Colonic mucosa (tissue), 4 donors: ENCODE results near the gene POLDIP2. TPM values are rescaled to one million over a fixed set of nuclear protein-coding genes. Genes with fewer than 3 reads are reported as not detected.

Experiments
- DNase-seq: peaks from one replicate; pipeline ENCODE4 v3.0.0-alpha.2; 2020
- H3K27ac ChIP-seq: fragments of 200-600 bp; one replicate; pipeline ENCODE4 v1.8.0; 2021
- H3K27me3 ChIP-seq: fragments of 200-600 bp; one replicate; pipeline ENCODE4 v1.8.0; 2021
- H3K36me3 ChIP-seq: fragments of 200-600 bp; one replicate; pipeline ENCODE4 v1.8.0; 2021
- H3K4me1 ChIP-seq: fragments of 200-600 bp; one replicate; pipeline ENCODE4 v1.8.0; 2021; ENCODE audit warnings: mild to moderate bottlenecking
- H3K4me3 ChIP-seq: fragments of 200-600 bp; one replicate; pipeline ENCODE4 v1.8.0; 2021
- H3K9ac ChIP-seq, 2 donors: one replicate each; pipeline ENCODE4 v1.7.0; 2013; ENCODE audit warnings: control low read depth in 2 of 2, low read depth in 2 of 2, low read length in 2 of 2
- H3K9me3 ChIP-seq: fragments of 200-600 bp; one replicate; pipeline ENCODE4 v1.8.0; 2021
- intact Hi-C: fragments of 100-400 bp; cut with DNase I; formaldehyde crosslinking; loops from one replicate; pipeline ENCODE4 v1.14.1; 2022
- total RNA-seq, 2 donors: library from RNA; stranded (reverse); fragmentation: NEBNext Ultra II Directional in 1 of 2; extraction: Animal tissue kit (Norgen Biotek cat#: 25700) in 1 of 2; gene quantifications; one replicate each; pipeline ENCODE4 v1.2.1, GENCODE V29; 2021
- TF ChIP-seq, protein P1 (sequence below): fragments of 200-600 bp; IDR thresholded peaks from one replicate; pipeline ENCODE4 v1.8.0; 2022; ENCODE audit warnings: antibody characterized with exemption, mild to moderate bottlenecking
- donor health status: healthy.
- donor health status: DM: no; HTN: no; CAD: no.
- donor health status: DM: no; HTN: no; CAD: no.

POLDIP2 gene
- total RNA-seq, 2 donors from 2014 or later: 80.3 to 132 TPM

DNA sequence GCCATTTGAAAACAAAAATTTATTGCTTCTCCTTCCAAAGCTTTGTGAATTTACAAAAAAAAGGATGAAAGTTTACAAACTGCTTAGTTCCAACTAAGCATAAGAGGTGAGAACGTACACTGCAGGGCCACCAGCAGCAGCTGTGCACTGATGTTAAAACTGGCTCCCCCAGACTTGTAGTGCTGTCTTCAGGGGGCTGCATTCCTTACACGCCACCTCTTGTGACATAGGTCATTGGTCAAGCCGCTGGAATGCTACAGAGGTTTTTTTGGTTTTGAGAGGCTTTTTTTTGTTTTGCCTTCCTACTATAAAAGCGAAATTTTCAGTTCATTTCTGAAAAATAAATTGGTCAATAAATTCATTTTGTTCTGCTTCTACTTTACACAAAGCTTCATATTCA, 29.0 kb downstream of the POLDIP2 start:
- no peaks in the 10 kb centered on the region for H3K36me3 ChIP-seq
- no peak for DNase-seq
- TF ChIP-seq, protein P1, sequence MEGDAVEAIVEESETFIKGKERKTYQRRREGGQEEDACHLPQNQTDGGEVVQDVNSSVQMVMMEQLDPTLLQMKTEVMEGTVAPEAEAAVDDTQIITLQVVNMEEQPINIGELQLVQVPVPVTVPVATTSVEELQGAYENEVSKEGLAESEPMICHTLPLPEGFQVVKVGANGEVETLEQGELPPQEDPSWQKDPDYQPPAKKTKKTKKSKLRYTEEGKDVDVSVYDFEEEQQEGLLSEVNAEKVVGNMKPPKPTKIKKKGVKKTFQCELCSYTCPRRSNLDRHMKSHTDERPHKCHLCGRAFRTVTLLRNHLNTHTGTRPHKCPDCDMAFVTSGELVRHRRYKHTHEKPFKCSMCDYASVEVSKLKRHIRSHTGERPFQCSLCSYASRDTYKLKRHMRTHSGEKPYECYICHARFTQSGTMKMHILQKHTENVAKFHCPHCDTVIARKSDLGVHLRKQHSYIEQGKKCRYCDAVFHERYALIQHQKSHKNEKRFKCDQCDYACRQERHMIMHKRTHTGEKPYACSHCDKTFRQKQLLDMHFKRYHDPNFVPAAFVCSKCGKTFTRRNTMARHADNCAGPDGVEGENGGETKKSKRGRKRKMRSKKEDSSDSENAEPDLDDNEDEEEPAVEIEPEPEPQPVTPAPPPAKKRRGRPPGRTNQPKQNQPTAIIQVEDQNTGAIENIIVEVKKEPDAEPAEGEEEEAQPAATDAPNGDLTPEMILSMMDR: no peak

DNA sequence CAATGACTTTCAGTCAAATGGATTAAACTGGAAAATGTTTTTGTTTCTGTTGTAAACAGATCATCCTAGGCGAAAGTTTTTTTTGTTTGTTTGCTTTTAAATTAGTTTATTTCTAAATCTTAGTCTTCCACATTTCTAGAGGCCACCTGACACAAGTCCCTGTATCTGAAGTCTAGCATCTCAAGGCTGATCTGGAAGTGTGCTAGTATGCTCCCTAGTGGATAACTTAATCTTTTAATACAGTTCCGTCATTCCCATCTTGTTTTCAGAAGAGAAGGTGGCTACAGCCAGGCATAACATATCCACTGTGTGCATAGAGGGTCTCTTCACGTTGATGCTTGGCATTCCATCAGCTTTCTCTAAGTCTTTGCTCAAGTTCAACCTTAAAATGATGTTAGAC, 29.6 kb downstream of the POLDIP2 start:
- no peaks in the 10 kb centered on the region for H3K36me3 ChIP-seq
- no peak for DNase-seq
- H3K27ac ChIP-seq: no peak overlapping the region
- H3K9me3 ChIP-seq: no peaks in the 10 kb centered on the region
- no peak overlapping the region for H3K9ac ChIP-seq
- H3K27me3 ChIP-seq: no peaks in the 10 kb centered on the region
- TF ChIP-seq, protein P1: no peak
- intact Hi-C loops: no loop called here
- H3K4me1 ChIP-seq: no peaks in the 10 kb centered on the region
- H3K4me3 ChIP-seq: no peak overlapping the region

More for the DNA sequence above, 29.0 kb downstream of the POLDIP2 start:
- Histone ChIP-seq H3K9ac (no peak overlapping the region), H3K27ac (no peak overlapping the region), H3K4me3 (no peak overlapping the region), H3K9me3 (no peaks in the 10 kb centered on the region), H3K27me3 (no peaks in the 10 kb centered on the region), H3K4me1 (no peaks in the 10 kb centered on the region)
- intact Hi-C loops: no loop called here

DNA sequence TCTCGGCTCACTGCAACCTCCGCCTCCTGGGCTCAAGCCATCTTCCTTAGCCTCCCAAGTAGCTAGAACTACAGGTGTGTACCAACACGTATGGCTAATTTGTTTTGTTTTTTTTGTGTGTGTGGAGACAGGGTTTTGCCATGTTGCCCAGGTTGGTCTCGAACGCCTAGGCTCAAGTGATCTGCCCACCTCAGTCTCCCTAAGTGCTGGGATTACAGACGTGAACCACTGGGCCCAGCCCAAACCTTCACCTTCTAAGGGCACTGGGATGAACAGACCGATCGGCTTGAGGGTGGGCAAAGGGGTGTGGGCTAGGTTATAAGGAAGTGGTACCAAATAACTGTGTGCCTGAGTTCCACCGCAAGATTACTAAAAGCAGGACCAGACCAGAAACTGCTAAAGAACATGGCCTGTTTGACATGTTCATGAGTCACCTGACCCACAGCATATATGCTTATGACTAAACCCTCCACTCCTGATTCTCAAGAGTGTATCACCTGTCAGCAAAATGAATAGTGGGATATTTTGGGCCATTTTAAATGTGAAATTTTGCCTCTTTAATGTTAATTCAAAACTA, 30.2 kb downstream of the POLDIP2 start:
- TF ChIP-seq, protein P1: no peak
- DNase-seq: no peak
- Histone ChIP-seq H3K9ac (no peak overlapping the region), H3K4me3 (no peak overlapping the region), H3K4me1 (no peaks in the 10 kb centered on the region), H3K27ac (no peak overlapping the region), H3K36me3 (no peaks in the 10 kb centered on the region), H3K9me3 (no peaks in the 10 kb centered on the region), H3K27me3 (no peaks in the 10 kb centered on the region)
- intact Hi-C loops: no loop called here

DNA sequence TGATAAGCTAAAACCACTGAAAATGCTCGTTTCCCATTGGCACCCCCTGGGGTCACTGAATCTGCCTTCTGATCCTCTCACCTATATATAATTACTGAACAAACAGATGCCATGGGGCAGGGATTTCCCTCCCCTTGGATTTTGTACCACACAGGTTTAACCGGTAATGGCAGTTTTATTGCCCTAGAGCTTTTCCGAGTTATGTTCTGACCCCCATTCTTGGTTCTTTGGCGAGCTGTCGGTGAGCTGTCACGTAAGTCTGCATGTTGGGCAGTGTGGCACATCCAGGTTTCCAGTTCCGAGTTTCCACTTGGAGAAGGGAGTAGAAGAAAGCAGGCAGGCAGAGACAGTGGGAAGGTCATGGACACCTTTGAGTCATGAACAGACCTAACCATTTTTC, 31.2 kb downstream of the POLDIP2 start:
- Histone ChIP-seq H3K27me3 (no peaks in the 10 kb centered on the region), H3K4me1 (no peaks in the 10 kb centered on the region), H3K36me3 (no peaks in the 10 kb centered on the region), H3K4me3 (no peak overlapping the region), H3K9ac (no peak overlapping the region), H3K27ac (no peak overlapping the region), H3K9me3 (no peaks in the 10 kb centered on the region)
- DNase-seq: no peak
- intact Hi-C loops: no loop called here
- TF ChIP-seq, protein P1: no peak

DNA sequence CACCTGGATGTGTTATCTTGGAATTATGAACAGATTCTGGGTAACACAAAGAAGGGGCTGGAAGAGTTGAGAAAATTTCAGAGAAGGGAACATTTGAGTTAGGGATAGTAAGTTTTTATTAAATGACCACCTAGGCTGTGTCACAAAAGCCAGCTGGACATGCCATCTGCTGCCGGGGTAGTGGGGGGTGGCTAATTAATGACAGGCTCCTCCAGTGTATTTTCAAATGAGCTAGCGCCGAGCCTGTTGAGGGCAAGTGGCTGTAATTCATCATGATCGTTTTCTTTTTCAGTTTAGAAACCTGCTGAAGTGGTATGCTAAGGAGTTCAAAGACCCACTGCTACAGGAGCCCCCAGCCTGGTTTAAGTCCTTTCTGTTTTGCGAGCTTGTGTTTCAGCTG, 32.1 kb downstream of the POLDIP2 start:
- Histone ChIP-seq H3K27me3 (no peaks in the 10 kb centered on the region), H3K27ac (no peak overlapping the region), H3K4me3 (no peak overlapping the region), H3K4me1 (no peaks in the 10 kb centered on the region), H3K9ac (no peak overlapping the region), H3K9me3 (no peaks in the 10 kb centered on the region), H3K36me3 (no peaks in the 10 kb centered on the region)
- intact Hi-C loops: no loop called here
- TF ChIP-seq, protein P1: no peak
- no peak for DNase-seq
